Fibroblast of upper back skin (primary cell): ENCODE measurements around the gene LYVE1.
A peak's percentile ranks its signal among the peaks of the same experiment; 100 is the strongest.

Source experiments
- DNase-seq: peaks from one replicate; pipeline ENCODE4 v3.0.0-alpha.2; 2013

Gene LYVE1

DNA sequence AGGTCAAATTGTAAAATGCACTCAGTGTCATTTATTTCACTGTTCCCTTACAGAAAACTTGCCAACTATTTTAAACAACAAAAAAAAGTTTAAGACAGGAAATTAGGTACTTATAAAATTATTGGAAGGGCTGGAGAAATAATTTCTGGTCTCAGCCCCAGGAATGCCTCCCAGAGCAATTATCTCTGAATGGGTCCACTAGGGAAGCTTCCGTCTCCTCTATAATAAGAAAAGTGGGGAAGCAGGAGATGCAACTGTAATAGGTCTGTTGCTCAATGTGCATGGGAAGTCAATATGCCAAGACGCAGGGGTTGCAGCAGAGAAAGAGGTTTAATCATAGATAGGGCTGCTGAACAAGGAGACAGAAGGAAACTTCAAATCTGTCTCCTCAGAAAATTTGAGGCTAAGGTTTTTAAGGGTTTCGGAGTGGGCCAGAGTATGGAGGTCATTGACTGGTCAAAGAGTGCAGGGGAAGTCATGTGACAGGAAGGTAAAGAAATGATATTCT is 16.6 kb downstream of the LYVE1 start:
- DNase-seq, result no peak

DNA sequence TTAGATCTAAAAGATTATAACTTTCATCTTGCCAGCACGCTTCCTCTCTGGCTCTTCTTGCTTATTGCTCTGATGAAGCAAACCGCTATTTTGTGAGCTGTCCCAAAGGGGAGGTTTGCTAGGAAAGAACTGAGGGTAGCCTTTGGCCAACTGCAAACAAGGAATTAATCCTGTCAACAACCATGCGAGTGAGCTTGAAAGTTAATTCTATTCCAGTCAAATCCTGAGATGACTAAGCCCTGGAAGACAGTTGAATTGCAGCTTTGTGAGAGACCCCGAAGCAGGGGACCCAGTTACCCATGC is 17.2 kb downstream of the LYVE1 start:
- no peak for DNase-seq

DNA sequence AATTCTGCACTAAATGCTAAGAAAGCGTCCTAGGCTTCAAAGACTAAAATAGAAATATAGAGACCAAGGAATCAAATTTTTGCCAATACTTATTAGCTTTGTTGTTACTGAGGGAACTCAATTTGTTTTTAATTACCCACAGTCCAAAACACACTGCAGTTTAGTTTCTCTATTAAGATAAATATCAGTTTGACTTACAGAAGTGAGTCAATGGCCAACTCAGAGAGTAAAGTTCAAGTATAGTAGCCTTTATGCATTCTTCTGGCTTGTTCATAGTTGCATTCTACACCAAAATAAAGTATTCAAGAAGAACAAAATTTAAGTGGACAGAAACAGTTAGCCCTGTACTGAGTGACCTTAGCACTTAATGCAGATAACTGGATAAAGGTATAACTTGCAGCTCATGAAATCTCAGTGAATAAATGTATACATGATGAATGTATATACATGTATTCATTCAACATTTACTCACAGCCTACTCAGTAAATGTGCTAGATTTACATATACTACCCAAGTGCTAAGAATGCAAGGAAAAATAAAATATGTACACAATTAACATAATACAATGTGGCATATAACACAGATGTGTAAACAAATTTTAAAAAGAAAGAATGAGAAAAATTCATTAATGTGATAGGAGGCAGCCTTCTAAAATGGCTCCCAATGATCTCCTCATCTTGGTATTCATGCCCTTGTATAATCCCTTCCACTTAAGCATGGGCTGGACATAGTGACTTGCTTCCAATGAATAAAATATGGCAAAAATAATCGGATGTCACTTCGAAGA is 17.8 kb downstream of the LYVE1 start:
- peak; percentile 35 for DNase-seq

DNA sequence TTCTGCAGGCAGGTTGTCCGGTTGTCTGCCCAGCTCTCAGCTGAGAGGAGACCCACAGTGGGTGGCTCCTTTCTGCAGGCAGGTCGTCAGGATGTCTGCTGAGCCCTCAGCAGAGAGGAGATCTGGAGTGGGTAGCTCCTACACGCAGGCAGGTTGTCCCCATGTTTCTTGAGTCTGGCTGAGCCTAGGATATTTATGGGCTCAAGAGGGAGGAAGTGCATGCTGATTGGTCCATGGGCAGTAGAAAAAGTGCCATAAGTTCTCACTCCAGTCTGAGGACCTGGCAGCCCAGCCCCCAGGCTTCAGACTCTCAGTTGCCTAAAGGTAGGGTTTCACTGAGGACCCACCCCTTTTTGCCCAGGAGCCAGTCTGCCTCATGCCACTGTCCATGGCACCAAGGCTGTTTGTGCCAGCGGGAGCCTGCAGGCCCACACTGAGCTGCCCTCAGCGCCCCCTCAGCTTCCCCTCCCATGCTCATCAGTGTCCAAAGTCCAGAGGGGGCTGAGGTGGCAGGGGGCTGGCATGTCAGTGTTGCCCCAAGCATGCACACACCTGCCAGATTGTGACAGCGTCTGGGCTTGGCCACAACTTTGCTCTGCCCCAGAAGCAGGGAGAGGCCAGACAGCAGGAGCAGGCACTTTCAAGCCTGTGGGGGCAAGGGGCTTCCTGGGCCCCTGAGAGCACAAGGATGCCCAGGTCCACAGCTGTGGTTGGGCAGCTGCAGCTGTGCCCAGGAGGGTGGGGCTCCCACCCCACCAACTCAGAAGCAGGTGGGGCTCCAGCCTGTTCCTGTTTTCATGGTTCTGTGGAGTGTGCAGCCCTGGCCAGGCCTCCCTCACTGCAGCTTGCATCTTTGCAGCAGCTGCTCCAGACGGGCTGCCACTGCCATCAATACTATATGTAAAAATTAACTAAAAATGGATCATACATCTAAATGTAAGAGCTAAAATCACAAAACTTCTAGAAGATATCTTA is 23.7 kb downstream of the LYVE1 start:
- DNase-seq, result no peak

DNA sequence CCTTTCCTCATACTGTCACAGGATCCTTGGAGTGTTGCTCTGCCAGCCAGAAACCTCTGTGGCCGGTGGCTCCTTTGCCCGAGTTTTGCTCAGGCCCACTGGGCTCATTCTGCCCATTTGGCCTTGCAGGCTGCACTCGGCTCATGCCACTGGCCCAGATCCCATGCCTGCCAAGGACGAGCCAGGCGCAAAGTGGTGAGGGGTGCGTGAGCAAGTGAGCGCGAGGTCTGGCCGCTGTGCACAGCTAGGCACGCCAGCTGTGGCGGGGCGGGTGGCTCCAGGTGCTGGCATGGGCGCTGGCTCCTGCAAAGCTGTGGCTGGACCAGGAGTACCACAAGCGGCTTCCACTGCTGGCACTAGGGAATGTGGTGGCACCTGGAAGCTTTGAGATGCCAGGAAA is 24.7 kb downstream of the LYVE1 start:
- no peak for DNase-seq

DNA sequence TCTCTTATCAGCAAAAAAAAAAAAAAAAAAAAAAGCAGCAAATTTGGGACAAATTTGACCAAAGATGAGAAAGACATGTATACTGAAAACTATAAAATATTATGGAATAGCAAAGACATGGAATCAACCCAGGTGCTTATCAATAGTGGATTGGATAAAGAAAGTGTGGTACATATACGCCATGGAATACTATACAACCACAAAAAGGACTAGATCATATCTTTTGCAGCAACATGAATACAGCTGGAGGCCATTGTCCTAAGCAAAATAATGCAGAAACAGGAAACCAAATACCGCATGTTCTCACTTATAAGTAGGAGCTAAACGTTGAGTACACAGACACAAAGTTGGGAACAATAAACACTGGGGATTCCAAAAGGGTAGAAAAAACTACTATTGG is 25.7 kb downstream of the LYVE1 start:
- no peak for DNase-seq

DNA sequence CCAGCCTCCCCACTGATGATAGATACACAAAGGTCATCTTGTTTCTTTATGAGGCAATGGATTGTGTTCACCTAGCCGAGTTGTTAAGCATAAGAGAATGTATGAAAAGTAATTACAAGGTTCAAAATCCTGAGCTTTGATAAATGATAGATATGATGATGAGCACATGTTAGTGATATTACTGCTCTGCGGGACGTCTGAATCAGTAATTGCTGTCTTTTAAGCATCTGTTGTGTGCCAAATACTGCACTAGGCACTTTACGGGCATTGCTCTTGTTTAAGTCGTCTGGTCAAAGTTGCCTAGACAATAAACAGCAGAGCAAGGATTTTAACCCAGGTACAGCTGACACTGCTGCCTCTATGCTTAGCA is 26.9 kb downstream of the LYVE1 start:
- peak; percentile 8 for DNase-seq

DNA sequence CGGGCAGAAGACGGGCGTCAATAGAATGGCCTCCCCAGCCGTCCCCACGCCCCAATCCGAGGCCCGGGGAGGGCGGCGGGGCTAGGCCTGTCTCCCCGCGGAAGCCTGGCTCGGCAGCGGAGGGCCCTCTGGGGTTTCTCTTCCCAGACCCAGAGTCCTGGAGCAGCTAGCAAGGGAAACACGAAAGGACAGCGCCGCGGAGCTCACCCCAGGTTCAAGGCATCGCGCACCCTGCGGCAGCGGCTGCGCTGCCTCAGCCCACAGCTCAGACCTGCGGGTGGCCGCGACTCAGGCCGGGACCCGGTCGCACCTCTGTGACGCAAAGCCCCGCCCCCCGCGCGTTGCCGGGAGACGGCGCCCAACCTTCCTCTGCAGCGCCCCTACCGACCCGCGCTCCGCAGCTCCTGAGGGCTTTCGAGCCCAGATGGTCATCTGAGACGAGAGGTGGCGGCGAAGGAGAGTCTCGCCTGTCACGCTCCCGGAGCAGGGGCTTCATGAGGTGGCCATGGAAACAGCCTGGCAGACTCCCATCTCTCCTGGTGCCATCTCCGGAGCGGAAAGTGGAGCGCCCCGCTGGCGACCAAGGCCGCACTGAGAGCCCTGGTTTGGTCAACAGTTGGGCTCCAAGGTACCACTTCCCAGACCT is 27.4 kb downstream of the LYVE1 start, which contains the start of gene RNF141:
RNF141 (minus strand) TSS at position 273 of the 646 bp plus-strand sequence. CDS start 7,029 bp downstream, outside the sequence.
- DNase-seq, result peak; percentile 88

DNA sequence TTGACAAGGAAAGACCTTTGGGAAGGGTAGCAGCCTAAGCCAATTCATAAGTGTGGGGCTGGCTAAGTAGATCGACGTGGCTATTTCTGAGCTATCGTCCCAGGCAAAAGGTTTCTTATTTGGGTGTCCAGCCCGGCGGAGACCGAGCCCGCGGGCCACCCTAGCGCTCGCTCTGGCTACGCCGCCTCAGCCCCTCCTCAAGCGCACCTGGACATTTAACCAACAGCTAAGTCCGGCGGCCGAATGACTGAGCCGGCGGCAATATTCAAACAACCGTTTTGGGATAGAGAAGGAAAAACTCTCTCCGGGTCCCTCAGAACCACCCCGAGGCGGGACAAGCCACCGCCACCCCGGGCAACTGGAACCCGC is 27.9 kb downstream of the LYVE1 start:
- peak; percentile 21 for DNase-seq

DNA sequence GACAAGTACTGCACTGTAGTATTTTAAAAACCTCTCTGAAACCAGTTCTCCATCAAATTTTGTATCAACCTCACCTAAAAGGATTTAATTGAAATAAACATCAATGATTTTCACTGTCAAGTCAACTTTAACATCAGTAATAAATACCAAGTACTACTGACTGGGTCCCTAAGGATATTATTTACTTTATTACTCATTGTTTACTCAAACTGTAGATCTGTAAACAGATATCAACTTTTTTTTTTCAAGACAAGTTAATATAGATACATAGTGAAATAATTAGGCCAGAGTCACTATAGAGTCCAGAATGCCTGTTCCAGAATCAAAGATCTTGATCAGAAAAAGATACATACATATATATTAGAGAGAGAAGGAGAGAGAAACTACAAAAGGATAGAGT is 29.1 kb downstream of the LYVE1 start:
- DNase-seq, result no peak

DNA sequence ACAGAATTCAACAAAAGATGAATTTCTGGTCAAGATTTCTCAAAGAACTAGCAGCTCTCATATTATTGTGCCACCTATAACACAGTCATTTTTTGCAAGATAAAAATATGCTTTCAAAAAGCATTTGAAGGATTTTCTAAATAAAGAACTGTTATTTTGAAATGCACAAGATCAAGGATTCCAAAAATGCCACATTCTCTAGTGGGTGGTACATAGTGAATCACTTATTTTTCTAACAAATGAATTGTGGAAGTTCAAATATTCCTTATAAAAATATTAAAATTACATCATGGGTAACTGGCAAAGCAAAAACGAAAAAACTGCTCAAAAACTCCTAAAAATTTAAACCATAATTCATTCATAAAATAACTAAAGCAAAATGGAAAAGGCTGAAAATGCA is 29.5 kb downstream of the LYVE1 start:
- no peak for DNase-seq

DNA sequence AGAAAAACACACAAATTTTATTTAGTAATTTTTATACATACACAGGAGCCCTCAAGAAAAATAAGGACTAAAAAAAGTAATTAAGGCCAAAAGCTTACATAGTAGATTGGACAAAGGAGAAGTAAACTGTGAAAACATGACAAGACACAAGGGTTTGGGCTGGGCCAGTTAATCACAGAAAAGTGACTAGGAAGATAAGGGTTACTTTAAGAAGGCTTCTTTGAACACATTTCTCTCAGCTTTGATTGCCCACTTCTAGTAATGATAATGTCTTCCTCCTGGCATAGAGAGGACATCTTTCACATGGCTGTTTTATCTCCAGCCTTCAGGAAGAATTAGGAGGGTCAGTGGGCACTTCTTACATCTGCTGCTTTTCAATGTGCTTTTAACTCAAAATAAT is 30.9 kb downstream of the LYVE1 start:
- DNase-seq, result no peak

DNA sequence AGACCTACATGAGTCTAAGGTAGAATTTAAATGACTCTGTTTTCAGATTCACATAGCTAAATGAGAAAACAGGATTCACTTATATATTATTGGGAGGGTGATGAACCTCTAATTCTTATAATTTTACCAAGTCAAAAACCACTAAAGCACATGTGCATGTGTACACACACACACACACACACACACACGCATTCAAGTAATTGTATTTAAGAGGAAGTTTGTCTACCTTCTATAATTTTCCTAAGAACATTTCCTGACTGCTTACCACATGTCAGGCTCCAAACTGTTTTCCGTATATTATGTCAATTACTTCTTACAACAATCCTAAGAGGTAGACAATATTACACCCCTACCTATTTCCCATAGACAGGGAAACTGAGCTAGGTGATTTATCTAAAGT is 34.1 kb downstream of the LYVE1 start:
- DNase-seq, result no peak

DNA sequence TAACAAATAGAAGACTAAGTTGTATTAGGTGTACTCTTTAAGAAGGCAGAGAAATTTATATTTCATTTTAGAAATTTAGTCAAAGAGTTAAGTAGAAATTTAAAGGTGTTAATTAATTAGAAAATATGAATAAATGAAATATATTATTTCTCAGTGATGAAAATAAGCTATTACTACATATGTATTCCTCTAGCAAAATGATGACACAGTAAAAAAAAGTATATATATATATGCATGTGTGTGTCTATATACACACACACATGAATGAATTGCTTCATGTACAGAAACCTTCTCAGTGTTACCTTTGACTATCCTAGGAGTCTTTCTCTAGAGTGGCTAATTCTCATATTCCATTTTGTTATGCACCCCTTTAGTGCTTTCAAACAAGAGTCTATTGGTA is 35.1 kb downstream of the LYVE1 start:
- DNase-seq, result no peak

DNA sequence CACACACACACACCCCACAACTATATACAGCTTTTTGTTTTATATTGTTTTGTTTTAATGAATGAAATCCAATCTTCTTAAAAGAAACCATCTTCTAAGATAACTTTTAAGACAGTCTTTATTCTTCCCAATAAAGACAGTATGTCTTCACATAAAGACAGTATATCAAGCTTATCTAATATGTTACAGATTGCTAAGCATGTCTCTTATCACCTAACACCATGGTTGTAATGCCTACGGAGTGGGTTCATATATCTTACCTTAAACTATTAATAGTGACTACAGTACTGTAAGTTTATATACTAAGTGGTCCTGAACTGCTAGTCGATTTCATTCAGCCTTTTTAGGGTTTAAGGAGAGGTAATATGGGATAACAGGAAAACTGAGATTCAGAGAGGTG is 35.9 kb downstream of the LYVE1 start:
- DNase-seq, result no peak

DNA sequence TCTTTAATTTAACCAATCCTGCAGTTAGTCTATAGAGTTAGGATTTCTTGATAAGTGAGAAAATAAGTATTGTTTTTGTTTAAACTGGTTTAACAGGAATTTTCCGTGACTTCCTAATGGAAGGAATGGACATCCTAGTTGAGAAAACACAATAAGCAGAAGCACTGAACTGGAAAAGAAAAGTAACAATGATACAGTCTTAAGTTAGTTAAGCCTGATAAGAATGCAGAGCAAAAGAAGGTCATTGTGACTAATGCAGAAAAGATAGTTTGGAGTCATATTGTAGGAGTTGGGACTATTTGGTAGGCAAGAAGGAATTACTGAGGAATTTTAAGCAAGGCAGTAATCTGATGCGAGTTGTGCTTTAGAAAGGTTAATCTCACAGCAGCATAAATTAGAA is 39.2 kb downstream of the LYVE1 start:
- DNase-seq, result peak; percentile 26

DNA sequence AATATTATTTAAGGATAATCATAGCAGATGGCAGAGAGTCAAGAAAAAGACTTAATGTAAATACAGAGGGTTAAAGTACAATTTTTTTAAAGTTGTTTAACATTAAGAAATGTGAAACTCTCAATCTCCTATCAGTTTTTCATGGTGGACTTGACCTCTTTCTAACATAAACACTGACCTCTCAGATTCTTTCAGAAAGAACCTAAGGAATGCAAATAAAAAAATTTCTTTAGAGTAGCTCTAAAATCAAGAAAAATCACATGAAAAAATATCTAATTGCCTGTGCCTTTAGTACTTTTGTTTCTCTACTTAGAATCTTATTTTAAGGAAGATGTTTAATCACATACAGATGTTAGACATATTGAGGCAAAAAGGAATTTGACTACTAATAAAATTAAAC is 40.3 kb downstream of the LYVE1 start:
- DNase-seq, result peak; percentile 6

DNA sequence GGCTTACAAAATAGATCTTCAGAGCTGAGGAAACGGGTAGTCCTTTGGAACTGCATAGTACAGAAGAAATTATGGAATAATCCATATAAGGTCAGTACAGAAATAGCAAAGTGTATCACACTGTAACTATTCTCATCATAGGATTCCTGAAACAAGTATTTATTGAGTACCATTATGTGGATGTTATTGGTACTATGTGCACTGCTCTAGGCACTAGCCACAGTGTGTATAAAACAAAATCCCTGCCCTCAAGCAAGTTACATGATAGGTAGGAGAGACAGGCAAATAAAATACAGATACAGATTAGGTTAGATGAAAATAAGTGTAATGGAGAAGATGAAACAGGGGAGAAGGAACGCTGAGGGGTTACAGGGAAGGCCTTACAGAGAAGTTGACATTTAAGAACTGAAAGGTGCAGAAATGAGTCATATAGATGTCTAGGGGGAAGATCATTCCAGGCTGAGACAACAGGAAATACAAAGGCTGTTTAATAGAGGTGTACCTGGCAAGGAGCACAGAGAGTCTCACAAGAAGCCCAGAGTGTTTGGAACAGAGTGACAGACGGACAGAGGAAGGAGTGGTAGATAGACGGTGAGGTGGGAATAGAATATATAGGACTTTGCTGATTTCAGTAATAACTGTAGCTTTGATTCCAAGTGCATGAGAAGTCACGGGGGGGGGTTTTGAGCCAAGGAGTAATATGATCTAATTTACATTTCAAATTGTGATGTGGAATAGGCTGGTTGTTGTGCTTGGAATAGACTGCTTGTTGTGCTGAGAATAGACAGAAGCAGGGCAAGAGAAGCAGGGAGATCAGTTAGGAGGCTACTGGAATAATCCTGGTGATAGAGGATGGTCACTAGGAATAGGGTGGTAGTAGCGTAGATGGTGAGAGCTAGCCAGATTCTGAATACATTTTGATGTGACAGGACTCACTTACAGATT is 41.2 kb downstream of the LYVE1 start:
- DNase-seq, result peak; percentile 4

DNA sequence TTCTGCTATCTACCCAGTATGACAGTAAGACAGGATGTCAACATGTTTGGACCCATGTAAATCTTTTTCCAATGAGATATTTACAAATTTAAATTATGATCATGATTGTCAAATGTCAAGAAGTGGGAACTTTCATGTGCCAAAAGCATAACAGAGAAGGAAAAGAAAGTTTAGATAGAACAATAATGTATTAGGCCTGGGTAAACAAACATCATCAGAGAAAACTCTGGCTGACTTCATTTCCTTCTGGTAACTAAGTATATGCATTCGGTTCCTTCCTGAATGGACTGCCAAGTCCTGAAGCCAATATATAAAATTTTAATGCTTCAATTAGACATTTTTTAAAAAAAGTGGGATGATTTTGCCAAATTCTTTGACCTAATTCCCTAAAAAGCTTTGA is 44.0 kb downstream of the LYVE1 start:
- DNase-seq, result no peak

DNA sequence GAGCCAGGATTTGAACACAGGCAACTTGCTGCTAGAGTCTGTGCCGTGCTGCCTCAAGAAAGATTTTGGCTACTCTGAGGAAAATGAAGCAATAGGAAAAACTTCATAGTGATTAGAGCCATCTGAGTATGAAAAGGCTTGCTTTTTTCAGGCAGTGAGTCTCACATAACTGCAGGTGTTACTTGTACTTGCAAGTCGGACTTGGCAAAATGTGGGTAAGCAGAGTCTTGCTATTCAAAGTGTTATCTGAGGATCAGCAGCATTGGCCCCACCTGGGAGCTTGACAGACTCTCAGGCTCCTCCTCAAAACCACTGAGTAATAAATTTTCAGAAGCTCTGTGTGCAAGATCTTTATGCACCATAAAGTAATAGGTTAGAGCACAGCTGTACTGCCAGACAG is 45.5 kb downstream of the LYVE1 start:
- DNase-seq, result no peak

DNA sequence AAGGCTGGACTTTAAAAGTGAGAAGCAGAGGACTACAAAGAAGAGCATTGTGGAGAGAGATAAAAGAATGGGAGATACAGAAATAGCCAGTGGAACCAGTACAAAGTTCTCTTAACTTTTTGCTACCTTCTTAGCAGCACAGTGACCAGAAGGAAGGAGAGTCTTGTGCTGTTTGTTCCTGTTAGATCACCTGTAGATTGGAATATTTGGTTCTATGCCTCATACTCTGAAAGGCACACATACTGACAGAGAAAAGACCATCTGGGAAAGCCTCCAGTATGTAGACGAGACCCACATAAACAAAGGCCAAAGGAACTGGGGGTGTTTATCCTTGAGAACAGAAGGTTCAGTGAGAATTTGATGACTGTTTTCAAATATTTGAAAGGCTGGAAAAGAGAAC is 46.2 kb downstream of the LYVE1 start:
- DNase-seq, result no peak

DNA sequence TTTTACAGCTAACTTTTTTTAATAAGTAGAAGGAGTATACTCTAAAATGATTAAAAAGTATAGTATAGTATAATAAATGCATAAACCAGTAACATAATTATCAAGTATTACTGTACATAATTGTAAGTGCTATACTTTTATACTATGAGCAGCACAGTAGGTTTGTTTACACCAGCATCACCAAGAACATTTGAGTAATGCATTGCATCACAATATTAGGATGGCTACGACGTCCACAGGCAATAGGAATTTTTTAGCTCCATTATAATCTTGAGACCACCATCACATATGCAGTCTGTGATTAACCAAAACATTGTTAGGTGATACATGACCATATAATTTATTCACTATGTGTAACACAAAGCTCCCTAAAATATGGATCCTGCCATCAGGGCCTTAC is 47.9 kb downstream of the LYVE1 start:
- no peak for DNase-seq
